Right renal pelvis (tissue), 4 donors: Measurements from ENCODE around the gene FMN1. TPM values are rescaled to one million over a fixed set of nuclear protein-coding genes. Genes with fewer than 3 reads are reported as not detected.

ENCODE experiments used
- DNase-seq, 4 donors: peaks; one replicate each; pipeline ENCODE4 v3.0.0-alpha.2; 2013; ENCODE audit warnings: low read depth in 4 of 4, low spot score in 3 of 4, missing footprints in 1 of 4
- polyA plus RNA-seq, 4 donors: library from polyadenylated mRNA; unstranded; fragments of 120-200 nt; gene quantifications; one replicate each; pipeline ENCODE4 v1.2.1, GENCODE V29; 2013; ENCODE audit not compliant: insufficient read length in 4 of 4

Gene FMN1
- polyA plus RNA-seq, 4 donors: 16.4 to 18.6 (median 17.1) TPM

- no peak for DNase-seq
These were observed 289.0 kb downstream of the FMN1 start for GRCh38 chr15:32905481-32905880.

GRCh38 chr15:32904448-32904847, 290.1 kb downstream of the FMN1 start:
- DNase-seq: no peak

- DNase-seq: no peak
These were observed 290.8 kb downstream of the FMN1 start for GRCh38 chr15:32903591-32904290.

- DNase-seq: no peak
These were observed 292.5 kb downstream of the FMN1 start for GRCh38 chr15:32901995-32902394.

DNA sequence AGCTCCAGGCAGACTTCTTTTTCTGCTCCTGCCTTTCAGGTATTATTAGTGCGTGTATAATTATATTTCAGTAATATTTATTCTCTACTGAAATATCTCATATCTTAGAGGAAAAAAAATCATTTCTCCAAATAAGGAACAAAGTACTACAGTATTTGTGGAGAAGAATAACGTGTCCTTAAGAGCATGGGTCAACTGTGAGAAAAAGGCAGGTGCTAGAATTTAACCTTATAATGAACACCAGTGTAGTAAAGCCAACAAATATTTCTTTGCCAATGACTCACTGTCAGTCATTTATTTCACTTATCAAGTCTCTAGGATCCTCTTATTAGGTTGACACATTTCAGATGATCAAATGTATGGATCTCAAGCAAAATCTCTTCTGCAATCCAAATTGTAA, 293.3 kb downstream of the FMN1 start:
- no peak for DNase-seq

DNA sequence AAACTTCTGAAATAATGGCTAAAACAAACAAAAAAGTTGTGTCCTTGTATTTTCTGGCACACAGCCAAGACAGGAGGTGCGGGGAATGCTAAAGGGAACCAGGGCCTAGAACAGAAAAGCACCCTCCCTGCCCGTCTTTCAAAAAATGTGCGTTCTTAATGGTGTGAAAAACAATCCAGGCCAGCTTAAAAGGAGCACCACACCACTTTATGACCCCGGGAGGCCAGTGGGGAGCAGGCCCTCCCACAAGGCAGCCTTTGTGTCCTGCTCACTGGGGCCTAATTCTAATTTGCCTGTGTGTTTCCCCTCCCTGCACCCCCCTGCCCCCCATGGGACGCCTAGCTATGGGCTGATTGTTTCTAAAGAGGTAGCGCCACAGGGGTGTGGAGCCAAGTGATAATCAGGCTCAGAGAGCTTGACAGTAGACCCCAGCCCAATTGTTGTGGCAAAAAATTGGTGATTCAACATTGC, 295.4 kb downstream of the FMN1 start:
- DNase-seq: no peak

DNA sequence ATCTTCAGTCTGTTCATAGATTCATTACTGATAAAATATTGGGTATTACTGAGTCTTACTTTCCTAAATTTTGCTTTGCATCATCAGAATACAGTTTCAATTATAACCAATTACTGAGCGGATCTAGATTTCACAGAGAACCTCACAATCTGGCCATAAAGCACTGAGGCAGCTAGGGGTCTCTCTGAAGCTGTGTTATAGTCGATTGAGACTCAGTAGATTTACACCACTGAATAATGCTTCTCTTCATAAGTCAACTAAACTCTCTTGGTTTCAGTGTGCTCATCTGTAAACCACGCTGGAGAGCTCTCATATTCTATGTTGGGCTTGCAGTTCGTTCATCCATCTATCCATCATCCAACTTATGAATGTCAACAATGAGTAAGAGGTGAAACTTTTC, 296.1 kb downstream of the FMN1 start:
- no peak for DNase-seq

GRCh38 chr15:32893421-32893820, 301.1 kb downstream of the FMN1 start:
- no peak for DNase-seq

DNA sequence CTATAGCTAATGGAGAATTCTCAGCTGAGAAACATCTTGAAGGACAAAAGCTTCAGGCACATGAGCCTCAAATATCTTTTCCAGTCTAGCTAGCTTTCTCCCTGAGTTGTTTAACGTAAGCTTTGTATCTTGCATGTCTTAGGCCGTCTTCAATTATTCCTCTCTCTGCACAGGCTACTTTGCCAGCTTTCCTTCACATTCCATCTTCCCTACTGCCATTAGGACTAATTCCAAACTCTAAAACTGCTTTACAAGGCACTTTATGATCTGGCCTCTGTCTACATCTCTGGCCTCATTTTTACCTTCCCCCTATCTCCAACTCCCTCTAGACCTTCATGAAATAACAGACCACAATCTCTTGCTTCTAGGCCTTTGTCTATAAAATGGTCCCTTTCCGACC, 305.3 kb downstream of the FMN1 start:
- DNase-seq: no peak

- DNase-seq: no peak
These were observed 306.2 kb downstream of the FMN1 start for GRCh38 chr15:32888221-32888761.

- no peak for DNase-seq
These were observed 307.4 kb downstream of the FMN1 start for GRCh38 chr15:32887090-32887489.

DNA sequence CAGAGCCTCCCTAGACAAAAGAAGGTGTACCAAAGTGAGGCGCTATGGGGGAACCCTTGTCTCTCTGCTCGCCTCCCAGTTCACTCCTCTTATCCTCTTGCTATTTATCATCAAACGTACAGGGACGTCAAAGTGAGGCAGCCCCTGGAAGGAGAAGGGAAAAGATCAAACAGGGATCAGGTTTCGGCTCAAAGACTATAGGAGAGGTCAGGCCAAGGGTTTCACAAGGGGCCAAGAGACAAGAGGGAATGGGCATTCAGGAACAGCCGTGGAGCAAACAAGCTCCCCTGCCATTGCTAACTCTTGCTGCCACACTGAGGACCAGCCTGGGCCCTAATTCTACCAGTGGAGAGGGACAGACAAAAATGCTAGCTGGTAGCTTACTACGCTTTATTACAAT, 308.1 kb downstream of the FMN1 start:
- DNase-seq: no peak

GRCh38 chr15:32885713-32886112, 308.8 kb downstream of the FMN1 start:
- no peak for DNase-seq

- DNase-seq: no peak
These were observed 310.4 kb downstream of the FMN1 start for GRCh38 chr15:32884146-32884545.

GRCh38 chr15:32882955-32883354, 311.6 kb downstream of the FMN1 start:
- DNase-seq: no peak

DNA sequence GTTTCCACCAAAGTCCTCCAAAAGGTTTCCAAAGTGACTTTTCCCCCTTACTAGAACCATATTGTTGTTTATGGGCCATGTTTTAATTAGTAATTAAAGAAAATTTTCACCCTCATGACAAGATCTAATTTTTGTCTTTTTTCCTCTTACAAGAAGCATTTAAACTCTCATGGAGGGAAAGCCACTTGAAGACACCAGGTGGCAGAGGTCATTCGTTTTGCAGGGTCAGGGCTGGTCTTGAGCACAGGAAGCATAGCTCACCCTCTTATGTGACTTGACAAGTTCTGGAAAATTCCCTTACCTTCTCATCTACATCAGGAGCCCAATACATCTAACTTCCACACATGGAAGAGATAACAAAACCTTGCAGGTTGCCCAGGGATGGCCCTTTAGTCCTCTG, 313.0 kb downstream of the FMN1 start:
- DNase-seq: no peak

DNA sequence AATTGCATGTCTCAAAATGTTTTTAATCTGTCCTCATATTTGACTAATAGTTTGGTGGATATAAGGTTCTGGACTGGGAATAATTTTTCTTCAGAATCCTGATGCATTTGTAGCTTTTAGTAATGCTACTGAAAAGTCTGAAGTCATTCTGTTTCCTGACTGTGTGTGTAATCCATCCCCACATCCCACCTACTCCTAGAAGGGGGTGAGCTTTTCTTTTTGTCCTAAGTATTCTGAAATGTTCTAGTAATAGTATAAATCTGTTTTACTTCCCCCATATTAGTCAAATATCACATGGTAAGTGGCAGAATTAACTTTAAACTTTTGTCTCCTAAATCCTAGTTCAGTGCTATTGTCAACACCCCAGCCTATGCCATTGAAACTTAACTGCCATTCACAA, 313.9 kb downstream of the FMN1 start:
- DNase-seq: no peak

DNA sequence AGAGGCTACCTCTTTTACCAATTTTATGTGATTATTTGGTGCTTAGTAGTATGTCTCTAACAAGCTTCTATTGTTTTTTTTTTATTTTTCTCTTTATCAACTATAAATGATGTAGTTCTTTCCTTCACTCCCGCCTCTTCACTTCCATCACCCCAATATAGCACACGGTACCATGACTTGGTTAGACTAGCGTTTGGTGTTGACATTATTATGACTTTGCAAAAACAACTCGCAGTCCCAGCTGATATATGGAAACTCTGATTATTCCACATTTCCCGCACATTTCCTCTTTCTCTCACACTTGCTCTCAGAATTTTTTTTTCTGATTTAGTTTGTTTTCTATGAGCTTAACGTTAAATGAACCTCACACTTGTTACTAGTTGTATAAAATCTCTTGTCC, 314.5 kb downstream of the FMN1 start:
- DNase-seq: no peak

- no peak for DNase-seq
These were observed 315.4 kb downstream of the FMN1 start for GRCh38 chr15:32878869-32879805.

DNA sequence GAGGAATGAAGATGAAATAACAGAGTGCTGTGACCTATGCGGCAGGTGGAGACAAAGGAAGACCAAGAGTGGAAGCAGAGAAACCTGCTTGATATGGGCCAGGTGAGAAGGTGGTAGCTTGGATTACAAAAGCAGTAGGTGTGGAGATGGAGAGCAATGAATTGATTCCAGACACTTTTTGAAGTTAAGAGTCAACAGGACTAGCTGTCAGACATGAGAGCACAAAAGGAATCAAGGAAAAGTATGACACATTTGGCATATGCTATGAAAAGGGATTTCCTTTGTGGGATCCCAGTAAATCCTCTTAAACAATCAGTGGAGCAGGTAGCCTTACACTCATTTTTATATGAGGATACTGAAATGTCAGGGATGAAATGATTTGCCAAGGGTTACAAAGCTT, 316.2 kb downstream of the FMN1 start:
- no peak for DNase-seq

GRCh38 chr15:32877252-32878019, 317.1 kb downstream of the FMN1 start:
- DNase-seq: no peak
